Measurements from ENCODE around the gene IMMT.
"Not testable (repeated sequence)": the region's sequence is repeated elsewhere in the genome, so short reads cannot be mapped to it uniquely, and the experiment has no call there.

Gene IMMT

DNA sequence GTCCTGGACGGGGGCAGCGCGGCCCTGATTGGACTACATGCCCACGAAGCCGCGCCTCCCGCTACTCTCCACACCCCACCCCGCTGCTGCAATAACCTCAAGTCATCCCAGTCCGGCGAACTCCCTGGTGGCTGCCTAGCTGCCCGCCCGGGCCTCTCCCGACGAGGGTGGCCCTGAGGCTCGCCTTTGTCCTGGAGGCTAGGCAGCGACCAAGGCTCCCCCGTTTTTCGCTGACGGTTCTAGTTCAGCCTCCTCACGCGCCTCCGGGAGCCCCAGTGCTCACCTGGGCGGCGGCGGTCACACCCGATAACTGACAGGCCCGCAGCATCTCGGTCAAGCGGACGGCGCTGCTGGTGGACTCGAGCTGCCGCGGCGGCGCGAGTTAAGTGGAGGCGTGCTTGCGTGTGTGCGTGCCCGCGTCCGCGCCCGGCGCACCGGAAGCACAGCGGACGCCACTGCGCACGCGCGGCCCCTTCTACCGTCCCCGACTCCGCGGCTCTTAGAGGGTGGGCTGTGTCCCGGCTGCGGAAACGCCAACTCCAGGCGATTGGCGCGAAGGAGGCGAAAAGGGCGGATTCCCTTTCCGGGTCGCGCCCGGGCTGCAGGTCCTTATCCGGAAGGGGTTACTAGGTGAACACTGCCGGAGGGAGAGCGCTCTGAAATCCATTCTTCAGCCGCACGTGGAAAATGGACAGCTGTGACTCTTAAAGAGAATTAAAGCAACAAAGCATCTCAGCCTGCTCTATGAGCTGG lies at the start of gene IMMT:
Gene IMMT, minus strand, starts transcription at position 408 of the 753 bp plus-strand sequence. Its CDS starts 80 bp downstream, at position 328.
- peak; percentile 90 to 95 for DNase-seq

DNA sequence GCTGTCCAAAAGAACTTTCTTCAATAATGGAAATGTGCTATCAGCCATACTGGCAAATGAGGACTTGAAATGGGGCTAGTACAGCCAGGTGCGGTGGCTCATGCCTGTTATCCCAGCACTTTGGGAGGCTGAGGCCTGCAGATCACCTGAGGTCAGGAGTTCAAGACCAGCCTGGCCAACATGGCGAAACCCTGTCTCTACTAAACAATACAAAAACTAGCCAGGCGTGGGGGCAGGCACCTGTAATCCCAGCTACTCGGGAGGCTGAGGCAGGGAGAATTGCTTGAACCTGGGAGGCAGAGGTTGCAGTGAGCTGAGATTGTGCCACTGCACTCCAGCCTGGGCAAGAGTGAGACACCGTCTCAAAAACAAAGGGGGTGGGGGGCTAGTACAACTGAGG lies 49.5 kb upstream of the IMMT start:
- DNase-seq: not testable (repeated sequence)

DNA sequence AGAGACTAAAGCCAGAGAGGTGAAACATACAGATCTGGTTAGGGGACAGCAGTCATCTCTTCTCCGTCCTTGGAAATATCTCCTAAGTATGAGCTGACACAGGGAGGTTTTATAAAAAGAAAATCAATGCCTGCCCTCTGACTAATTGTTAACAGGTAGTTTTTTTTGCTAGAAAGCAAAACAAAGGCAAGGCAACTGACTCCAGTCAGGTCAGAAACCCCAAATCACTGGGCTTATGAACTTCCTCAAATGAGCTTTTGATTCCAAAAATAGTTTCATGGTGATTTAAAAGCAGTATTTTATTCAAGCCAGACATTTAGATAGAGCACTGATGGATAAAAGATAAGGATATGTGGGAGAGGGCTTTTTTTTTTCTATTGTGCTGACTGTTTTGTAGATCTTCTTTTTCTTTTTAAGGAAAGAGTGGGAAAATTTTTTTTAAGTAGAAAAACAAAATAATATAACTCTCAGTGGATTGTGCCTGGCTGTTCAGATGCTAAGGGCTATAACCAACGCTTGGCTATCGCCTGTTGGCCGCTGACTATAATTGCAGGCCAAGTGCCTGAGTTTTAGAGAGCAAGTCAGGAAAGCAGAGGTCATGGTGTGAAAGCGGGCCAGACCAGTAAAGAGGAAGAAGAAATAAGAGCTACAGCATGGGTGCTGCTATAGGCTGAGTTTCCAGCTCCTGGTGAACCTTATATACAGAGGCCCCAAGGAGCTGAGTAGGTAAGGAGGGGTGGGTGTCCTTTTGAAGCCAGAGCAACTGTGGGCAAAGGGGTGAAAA lies 48.9 kb upstream of the IMMT start:
- DNase-seq: no peak

DNA sequence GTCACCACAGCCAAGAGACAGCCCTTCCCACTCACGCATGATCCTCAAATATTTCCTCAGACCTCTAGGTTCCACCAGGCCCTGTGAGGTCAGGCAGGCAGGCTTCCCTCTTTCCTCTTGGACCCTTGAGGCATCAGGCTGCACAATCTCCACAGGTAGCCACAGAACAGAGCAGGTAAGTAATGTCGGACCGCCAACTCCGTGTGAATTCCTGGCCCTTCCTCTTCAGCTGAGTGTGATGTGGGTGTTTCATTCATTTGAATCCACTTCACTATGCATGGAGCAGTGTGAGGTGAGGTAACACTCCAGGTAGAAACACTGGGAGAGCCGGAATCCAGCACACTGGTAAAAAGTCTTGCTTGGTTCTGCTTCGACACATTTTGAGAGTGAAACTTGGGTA lies 48.0 kb upstream of the IMMT start:
- no peak for DNase-seq

DNA sequence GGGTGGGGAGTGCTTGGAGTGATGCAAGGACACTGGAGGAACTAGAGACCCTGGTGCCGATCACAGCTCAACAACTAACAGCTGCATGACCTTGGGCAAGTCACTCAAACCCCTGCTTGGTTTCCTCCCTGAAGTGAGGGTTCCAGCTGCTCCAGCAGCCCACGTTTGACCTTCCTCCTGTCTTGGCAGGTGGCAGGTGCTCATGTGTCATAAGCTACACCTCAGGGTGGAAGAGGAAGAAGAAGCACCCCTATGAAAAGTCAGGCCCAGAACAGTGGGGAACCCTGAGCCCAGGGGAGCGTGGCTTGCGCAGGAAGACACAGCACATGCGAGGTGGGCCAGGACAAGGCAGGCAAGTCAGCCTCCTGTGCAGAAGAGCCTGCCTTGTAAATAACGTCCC lies 46.3 kb upstream of the IMMT start:
- DNase-seq: no peak

DNA sequence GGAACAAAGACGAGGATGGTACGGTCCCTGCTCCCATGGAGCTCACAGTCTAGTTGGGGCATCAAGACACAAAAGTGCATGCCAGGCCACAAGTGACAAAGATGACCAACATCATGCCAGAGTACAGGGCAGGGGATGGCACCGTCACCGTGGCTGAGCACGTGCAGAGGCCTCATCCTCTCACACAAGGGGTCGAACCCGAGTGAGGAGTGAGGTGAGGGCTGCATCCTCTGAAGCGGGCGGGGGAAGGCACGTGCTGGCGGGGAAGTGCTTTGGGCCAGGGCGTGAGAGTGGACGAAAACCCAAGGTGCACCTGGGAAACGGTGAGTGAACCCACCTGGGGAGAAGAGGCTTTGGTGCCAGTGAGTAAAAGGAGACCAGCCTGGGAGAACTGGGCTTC lies 45.0 kb upstream of the IMMT start:
- DNase-seq: no peak

DNA sequence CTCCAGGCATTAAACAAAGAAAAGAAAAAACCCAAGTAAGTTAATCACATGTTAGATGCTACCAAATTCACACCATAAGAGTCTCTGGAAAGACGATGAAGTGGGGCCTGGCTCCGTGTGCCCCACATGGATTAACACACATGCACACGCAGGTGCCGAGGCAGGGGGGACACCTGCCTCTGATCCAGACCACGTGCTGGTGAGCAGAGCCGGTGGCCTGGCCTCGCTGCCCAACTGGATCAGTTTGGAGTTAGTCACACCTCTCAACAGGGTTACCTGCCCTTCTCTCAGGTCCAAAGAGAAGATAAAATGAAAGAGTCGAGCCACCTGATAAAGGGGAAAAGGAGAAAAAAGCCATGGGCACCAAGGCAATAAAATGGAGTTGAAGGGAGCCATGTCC lies 44.5 kb upstream of the IMMT start:
- no peak for DNase-seq

DNA sequence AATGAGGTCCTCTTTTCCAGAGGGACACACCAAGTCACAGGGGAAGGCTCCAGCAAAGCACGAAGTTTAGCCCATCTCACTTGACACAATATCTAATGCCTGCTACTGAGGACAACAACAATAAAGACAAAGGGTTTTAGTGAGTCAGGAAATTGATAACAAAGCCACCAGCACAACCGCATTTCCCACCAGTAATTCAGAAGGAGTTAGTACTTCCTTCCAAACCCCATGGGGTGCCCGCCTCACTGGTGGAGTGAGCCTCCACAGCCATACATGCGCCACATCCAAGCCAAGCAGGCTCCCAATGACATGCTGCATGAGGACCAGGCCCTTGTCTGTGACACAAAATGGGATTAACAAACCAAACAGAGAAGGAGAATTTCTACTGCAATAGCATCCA lies 44.1 kb upstream of the IMMT start:
- no peak for DNase-seq

DNA sequence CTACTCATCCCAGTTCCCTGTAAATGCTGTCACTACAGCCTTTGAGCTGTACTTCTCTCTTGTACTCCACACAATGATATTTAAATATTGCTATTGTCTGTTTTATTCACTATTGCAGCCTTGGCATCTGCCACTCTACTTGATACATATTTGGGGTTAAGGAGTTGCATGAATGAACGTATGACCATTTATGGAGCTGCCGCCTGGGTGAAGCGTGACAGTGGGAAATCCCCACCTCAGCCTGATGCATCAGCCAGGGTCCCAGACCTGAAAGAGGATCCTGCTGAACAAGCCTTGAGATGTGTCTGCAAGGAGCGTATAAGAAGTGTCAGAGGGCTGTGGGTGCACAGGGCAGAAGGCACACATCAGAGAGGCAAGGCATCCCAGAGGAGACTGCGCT lies 43.1 kb upstream of the IMMT start:
- no peak for DNase-seq

DNA sequence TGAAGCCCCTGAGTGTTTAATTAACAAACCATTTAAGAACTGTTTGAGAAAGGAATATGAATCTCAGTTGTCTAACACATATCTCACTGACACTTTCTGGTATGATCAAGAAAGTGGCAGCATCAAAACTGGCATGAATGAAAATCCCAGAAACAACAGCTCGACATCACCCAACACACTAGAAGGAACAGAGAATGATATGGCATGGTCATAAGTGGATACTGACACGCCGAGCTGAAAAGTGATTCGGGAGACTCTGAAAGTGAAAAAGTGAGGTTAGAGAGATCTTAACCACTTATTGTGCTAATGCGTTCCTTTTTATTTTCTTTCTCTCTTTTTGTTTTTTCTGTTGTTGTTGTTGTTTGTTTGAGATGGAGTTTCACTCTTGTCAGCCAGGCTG lies 41.9 kb upstream of the IMMT start:
- DNase-seq: no peak

DNA sequence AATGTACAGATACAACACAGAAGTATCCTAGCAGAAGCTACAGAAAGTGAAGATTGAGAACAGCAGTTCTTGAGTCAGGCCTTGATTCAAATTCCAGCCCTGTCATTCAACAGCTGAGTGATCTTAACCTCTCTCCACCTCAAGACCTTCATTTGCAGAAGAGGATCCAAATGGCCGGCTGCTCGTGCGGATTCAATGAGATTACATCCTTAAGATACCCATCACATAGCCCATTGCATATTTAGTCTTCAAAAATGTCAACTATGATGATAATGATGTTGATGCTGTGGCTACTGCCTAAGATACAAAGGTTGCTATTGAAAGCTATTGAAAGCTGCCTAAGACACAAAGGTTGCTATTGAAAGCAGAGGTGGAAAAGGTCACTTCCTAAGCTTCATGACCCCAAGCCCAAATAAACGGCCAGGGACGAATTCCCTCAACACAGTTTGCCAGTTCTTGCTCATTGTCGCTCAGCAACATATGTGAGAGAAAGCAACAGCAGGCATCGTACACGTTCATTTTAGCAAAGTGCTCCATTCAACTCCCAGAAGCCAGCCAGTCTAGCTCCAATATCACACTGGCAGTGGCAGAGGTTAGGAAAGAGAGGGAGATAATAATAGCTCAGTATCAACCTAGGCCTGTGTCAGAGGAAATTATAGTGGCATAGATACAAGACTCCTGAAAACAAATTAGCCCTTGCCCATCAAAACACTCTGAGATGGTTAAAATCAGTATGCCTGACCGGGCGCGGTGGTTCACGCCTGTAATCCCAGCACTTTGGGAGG lies 40.1 kb upstream of the IMMT start:
- no peak for DNase-seq

DNA sequence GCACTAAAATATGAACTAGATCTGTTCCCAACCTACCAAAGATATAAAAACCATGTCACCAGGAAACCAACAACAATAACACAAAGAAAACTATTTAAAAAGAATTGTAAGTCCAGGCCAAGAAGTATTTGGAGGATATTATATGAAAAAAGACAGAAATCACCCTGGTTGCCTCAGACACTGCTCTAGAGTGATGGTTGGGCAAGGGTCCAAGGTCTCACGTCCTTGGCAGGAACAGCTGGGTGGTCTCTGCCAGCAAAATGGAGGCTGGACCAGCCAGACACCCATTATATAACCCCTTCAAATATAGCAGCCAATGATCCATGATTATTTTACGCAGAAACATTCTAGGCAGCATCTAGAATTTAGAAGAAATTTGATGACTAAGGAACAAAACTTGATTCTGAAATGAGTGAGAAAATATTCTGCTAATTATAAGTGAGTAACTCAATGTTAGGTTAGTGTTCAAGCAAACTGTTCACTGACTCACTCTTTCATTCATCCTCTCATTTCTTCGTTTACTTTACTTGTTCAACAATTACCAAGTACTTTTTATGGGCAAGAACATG lies 39.4 kb upstream of the IMMT start:
- DNase-seq: no peak

DNA sequence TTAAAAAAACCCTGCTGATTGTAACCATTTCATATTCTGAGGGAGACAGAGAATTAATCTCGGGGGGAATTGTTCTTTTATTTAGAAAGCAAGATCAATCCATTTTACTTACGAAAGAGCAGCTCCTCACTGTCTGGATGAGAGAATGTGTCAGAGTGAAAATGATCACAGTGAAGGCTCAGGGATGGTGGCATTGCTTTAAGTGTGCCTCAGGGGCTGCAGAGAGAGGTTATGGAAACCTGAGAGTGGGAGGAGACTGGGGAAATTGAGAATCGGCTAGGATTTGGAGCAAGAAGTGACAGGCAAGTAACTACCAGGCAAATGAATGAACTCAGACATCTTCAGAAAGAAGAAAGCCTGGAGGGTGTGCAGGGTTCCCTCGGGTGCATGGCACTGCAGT lies 38.2 kb upstream of the IMMT start:
- DNase-seq: no peak

DNA sequence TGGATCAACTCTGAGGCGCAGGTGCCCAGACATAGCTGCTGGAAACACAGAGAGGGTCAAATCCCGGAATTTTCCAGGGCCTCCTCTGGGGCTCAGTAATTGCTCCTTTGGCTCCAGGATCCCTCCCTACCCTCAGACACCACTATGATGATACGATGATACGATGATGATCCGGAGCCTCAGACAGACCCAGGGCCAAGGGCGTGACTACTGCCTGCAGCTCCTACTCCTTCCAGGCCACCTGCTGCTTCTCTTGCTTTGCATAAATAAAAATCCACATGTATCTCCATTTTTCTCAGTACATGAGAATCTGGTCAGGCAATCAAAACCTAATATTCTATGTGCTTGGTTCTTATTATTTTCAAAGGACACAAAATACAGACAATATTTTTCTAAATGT lies 37.6 kb upstream of the IMMT start:
- DNase-seq: no peak

DNA sequence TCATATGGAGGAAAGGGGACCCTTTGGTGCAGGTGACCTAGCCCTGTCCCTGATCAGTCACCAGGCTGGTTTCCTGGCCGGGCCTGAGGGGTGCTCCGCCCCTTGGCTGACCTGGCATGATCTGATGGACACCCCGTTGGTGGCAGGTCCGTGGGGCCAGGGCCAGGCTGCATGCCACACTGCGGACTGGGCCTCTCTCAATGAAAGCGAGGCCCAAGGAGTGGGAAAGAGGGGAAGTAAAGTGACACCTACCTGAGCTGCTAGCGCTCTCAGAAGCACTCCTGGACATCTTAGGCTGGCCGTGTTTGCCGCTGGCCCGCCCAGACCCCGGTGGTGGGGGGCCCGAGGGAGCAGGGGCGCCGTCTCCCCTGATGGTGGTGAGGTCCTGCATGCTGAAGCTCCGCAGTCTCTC lies 37.1 kb upstream of the IMMT start:
- DNase-seq: no peak

DNA sequence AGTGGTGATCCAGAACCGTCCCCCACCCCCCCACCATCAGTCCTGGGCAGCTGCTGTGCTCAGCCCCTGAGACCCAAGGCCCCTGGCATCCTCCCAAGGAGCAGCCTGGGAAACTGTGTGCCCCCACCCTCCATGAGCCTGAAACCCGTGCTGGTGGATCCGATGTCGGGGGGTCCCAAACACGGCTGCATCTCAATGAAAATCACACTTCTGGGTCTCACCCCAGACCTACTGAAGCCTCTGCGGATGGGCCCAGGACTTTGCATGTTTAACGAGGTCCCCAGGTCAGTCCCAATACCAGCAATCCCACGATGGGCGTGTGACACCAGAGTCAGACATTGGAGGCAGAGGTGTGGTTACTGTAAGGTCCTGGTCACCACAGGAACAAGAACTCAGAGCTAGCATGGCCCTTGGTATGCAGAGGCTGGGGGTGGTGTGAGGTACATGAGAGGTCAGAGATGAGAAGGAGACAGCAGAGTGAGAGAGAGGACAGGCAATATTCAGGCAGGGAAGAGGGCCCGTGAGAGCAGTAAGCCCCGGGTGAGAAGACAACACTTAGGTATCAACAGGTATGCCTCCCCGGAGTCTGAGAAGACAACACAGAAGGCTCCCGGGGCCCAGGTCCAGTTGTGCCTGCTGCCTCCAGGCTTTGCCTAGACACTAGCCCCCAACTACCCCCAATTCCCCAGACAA lies 36.6 kb upstream of the IMMT start:
- no peak for DNase-seq

DNA sequence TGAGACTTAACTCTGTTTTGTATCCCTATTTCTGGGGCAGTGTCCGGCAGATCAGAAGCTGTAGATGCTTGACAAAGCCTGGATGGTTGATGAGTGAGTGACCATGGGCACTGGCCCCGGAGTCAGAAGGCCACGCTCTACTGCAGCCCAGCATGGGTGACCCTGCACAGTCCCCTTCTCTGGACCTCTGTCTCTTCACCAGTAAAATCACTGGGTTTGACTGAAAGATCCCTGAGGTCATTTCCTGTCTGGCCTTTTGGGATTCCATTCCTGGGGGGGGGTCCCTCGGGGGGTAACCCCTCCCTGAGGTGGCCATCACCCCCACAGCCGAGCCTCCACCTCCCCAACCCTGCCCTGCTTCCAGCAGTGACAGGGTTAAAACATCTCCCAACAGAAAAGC lies 35.7 kb upstream of the IMMT start:
- no peak for DNase-seq

DNA sequence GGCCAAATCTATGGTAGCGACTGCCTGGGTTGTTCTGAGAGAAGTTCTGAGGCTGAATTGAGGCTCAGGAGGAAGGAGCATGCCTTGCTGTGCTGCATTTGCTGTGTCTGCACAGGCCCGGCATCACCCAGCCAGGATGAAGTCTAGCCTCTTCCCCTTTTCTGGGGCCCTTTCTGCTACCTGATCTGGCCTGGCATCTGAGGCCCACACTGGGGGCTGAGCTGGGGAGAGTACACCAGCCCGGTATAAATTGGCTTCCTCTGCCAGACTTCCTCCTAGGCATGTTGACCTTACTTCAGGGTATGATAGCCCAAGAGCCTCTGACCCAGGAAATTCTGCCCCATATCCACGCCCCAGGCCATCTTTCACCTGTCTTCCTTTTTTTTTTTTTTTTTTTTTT lies 34.0 kb upstream of the IMMT start:
- DNase-seq: no peak

DNA sequence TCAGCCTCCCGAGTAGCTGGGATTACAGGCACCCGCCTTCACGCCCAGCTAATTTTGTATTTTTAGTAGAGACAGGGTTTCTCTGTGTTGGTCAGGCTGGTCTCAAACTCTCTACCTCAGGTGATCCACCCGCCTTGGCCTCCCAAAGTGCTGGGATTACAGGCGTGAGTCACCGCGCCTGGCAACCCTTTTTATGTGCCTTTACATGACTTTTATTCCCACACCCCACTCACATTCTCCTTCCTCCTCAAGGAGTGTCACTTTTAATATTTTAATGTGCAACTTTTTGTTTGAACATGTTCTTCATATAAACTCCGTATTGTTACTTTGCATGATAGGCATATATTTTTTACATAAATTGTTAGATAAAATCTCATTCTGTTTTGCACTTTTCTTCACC lies 33.3 kb upstream of the IMMT start:
- DNase-seq: not testable (repeated sequence)

DNA sequence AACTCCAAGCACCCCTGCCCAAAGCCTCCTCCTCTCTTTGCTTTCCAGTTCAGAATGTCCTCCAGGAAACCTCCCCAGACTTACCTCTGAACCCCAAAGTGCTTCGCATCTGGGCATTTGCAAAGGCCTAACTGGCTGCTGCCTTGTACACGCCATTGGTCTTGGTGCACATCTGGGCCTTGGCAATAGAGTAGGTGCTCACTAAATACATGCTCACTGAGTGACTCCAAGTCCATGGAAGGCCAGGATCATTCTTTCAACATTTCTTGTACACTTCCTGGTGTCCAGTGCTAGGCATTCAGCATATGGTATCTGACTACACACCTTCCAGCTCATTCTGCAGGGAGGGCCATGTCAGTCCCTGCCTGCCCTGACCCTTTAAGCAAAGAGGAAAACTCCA lies 32.4 kb upstream of the IMMT start:
- no peak for DNase-seq

DNA sequence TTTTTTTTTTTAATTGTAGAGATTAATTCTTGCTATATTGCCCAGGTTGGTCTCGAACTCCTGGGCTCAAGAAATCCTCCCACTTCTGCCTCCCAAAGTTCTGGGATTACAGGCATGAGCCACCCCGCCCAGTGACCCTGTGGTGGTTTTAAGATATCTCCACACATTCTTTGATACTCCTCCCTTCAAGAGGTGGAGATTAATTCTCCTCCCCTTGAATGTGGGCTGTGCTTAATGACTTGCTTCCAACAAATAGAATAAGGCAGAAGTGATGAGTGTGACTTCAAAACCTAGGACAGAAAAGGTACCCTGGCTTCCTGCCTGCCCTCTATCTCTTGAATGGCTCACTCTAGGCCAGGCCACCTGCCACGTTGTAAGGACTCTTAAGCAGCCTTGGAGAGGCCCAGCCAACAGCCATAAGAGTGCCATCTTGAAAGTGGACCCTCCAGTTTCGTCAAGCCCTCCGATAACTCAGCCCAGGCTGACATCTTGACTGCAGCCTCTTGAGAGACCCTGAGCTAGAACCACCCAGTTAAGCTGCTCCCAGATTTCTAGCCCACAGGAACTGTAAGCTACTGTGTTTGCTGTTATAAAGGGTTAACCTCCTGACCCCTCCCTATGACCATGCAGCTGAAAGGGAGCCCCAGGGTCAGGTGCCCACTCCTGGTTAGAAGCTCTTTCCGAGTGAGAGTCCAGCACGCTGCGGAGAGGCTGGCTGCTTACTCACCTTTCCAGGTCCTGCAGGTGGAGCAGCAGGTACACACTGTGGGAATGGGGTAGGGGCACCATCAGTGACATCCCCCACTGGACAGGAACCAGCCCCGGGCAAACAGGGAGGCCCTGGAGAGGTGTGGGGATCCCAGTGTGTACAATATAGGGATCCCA lies 31.6 kb upstream of the IMMT start:
- no peak for DNase-seq

DNA sequence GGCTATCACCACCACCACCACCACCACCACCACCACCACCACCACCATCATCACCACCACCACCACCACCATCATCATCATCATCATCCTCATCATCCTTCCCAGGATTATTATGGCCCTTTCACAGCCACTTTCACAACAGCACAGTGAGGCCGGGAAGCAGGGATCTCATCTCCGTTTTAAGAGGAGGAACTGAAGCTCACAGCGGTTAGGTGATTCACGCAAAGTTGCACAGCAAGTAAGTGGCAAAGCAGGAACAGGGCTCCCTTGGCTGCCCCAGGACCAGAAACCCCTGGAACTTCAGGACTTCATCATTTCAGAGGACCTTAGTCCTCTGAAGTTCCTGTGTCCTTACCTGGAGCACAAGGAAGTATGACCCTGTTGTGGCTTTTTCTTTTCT lies 30.8 kb upstream of the IMMT start:
- DNase-seq: no peak
